ENCODE measurements around the gene SSTR1. TPM values are rescaled to one million over a fixed set of nuclear protein-coding genes. Genes with fewer than 3 reads are reported as not detected.
A peak's percentile ranks its signal among the peaks of the same experiment; 100 is the strongest.

SSTR1 gene
- total and polyA plus RNA-seq, 2 donors (not counting 3 experiments of a cell fraction or from before 2014, with no cell fraction given) = 1.4 to 1.9 TPM

DNA sequence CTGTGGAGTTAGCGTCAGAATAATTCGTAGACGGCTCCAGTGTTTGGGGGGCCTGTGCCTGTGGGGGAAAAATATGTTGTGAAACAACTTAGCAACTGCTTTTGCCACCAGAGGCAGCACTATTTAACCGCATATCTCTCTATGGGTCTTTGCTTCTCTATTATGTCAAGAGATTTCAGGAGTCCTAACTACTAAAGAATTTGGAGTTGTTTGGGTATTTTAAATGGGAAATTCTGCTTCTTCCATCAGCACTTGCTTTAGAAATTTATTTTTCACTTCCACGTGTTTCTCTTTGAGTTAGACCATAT, 48.8 kb downstream of the SSTR1 start:
- Histone ChIP-seq H3K36me3 (ENCODE audit: control insufficient read depth in 2 of 2, extremely low read depth in 1 of 2, insufficient read depth in 2 of 2, low read length in 2 of 2) (peaks cover 6 to 8% of the 10 kb centered on the region in 2 experiments), H3K4me3 (replicated peaks in 1 of 3; ENCODE audit: insufficient read depth in 1 of 3, low read depth in 1 of 3, low read length in 3 of 3) (peak overlapping the region; percentile 25 to 100 (median 27)), H3K4me1 (ENCODE audit: control insufficient read depth, extremely low read depth, insufficient read depth, low read length) (peaks cover 20% of the 10 kb centered on the region), H3K27me3 (ENCODE audit: control insufficient read depth in 2 of 2, insufficient read depth in 2 of 2, low read length in 2 of 2) (no peaks in the 10 kb centered on the region), H4K20me1 (replicated peaks; ENCODE audit: control insufficient read depth, extremely low read depth, insufficient read depth, low read length) (no peaks in the 10 kb centered on the region), H3K9me1 (replicated peaks; ENCODE audit: control insufficient read depth, extremely low read depth, insufficient read depth, low read length) (no peaks in the 10 kb centered on the region), H3K79me2 (ENCODE audit: control insufficient read depth, insufficient read depth, low read length) (peaks cover 42% of the 10 kb centered on the region), H3K9me3 (replicated peaks; ENCODE audit: control insufficient read depth, insufficient read depth, low read length) (no peaks in the 10 kb centered on the region), H3K9ac (replicated peaks; ENCODE audit: extremely low read depth, insufficient read depth, low read length) (peak overlapping the region; percentile 99), H3K27ac (ENCODE audit: insufficient read depth, low read depth, low read length) (peak overlapping the region; percentile 89), H3K4me2 (ENCODE audit: insufficient read depth, low read length) (peak overlapping the region; percentile 99), H2AFZ (ENCODE audit: low read depth, low read length) (no peak overlapping the region)
- intact Hi-C loops (cut with micrococcal nuclease) (loop anchor here (1.0 to 5.0 kb wide), 14 partner anchors 34 to 759 kb away; no protein-coding TSS in a partner anchor), dilution Hi-C loops (cut with MboI; ENCODE audit: extremely low pct_ligation_motif_present, low sequenced_read_pairs) (no loop called here)
- CTCF ChIA-PET = interaction anchor here (0.8 to 10.5 kb wide), 24 partner anchors 12 to 759 kb away, joined by 3 to 120 read pairs (median 6); partner anchors contain the start of gene SSTR1
- no peak for FAIRE-seq
- POLR2A ChIA-PET = interaction anchor here (0.6 to 2.5 kb wide), 13 partner anchors 26 to 1176 kb away, joined by 3 to 30 read pairs (median 10); partner anchors contain the start of gene FBXO33
- BruUV-seq (replicated peaks) = TSS peak; percentile 53
- no peak for DNase-seq (ENCODE audit: low read depth, low spot score)
- TF ChIP-seq, protein P1, sequence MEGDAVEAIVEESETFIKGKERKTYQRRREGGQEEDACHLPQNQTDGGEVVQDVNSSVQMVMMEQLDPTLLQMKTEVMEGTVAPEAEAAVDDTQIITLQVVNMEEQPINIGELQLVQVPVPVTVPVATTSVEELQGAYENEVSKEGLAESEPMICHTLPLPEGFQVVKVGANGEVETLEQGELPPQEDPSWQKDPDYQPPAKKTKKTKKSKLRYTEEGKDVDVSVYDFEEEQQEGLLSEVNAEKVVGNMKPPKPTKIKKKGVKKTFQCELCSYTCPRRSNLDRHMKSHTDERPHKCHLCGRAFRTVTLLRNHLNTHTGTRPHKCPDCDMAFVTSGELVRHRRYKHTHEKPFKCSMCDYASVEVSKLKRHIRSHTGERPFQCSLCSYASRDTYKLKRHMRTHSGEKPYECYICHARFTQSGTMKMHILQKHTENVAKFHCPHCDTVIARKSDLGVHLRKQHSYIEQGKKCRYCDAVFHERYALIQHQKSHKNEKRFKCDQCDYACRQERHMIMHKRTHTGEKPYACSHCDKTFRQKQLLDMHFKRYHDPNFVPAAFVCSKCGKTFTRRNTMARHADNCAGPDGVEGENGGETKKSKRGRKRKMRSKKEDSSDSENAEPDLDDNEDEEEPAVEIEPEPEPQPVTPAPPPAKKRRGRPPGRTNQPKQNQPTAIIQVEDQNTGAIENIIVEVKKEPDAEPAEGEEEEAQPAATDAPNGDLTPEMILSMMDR (IDR thresholded peaks at IDR 0.05; ENCODE audit: extremely low read depth in 1 of 2, insufficient read depth in 1 of 2, low read depth in 1 of 2, low read length in 2 of 2) = peak; percentile 47 to 56
- TF ChIP-seq FOS (IDR thresholded peaks at IDR 0.05; ENCODE audit: borderline replicate concordance, insufficient read depth, low read length) (peak; percentile 6), GATA2 (IDR thresholded peaks at IDR 0.05; ENCODE audit: insufficient read depth, insufficient read length, low read depth, low read length) (no peak)

DNA sequence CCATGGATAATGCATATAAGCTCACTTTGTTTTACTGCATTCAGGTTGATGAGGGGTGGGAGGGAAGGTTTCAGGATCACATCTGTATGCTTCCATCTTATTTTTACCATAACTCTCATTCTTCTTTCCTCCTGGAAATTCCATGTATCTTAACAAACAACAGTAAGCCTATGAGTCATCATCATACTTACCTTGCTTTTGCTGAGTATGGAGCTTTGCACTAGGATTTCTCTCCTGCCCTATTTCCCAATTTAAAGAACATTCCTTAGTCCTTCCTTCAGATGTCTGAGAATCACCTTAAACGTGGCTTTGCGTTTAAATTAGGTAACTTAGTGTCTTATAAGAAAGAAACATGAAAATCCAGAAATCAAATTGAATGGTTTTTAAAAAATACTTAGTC, 49.8 kb downstream of the SSTR1 start:
- peak; percentile 88 for FAIRE-seq
- DNase-seq (ENCODE audit: low read depth, low spot score) = peak; percentile 80
- no TSS peak for BruUV-seq (replicated peaks)
- Histone ChIP-seq H3K9ac (replicated peaks; ENCODE audit: extremely low read depth, insufficient read depth, low read length) (peak overlapping the region; percentile 99), H3K4me1 (ENCODE audit: control insufficient read depth, extremely low read depth, insufficient read depth, low read length) (peaks cover 20% of the 10 kb centered on the region), H3K4me2 (ENCODE audit: insufficient read depth, low read length) (peak overlapping the region; percentile 99), H3K36me3 (ENCODE audit: control insufficient read depth in 2 of 2, extremely low read depth in 1 of 2, insufficient read depth in 2 of 2, low read length in 2 of 2) (peaks cover 6 to 8% of the 10 kb centered on the region in 2 experiments), H3K9me1 (replicated peaks; ENCODE audit: control insufficient read depth, extremely low read depth, insufficient read depth, low read length) (no peaks in the 10 kb centered on the region), H3K27me3 (ENCODE audit: control insufficient read depth in 2 of 2, insufficient read depth in 2 of 2, low read length in 2 of 2) (no peaks in the 10 kb centered on the region), H4K20me1 (replicated peaks; ENCODE audit: control insufficient read depth, extremely low read depth, insufficient read depth, low read length) (no peaks in the 10 kb centered on the region), H3K79me2 (ENCODE audit: control insufficient read depth, insufficient read depth, low read length) (peaks cover 33% of the 10 kb centered on the region), H2AFZ (ENCODE audit: low read depth, low read length) (no peak overlapping the region), H3K27ac (ENCODE audit: insufficient read depth, low read depth, low read length) (peak overlapping the region; percentile 89), H3K4me3 (replicated peaks in 1 of 3; ENCODE audit: insufficient read depth in 1 of 3, low read depth in 1 of 3, low read length in 3 of 3) (peak overlapping the region in 2 of 3 experiments; percentile 1 to 100), H3K9me3 (replicated peaks; ENCODE audit: control insufficient read depth, insufficient read depth, low read length) (no peaks in the 10 kb centered on the region)
- ChIA-PET CTCF (interaction anchor here (0.7 to 10.5 kb wide), 18 partner anchors 9 to 355 kb away, joined by 3 to 120 read pairs (median 6); no protein-coding TSS in a partner anchor), POLR2A (interaction anchor here (1.3 to 2.0 kb wide), 2 partner anchors 33 to 343 kb away, joined by 9 read pairs; no protein-coding TSS in a partner anchor)
- dilution Hi-C loops (cut with MboI; ENCODE audit: extremely low pct_ligation_motif_present, low sequenced_read_pairs) = no loop called here
- intact Hi-C loops (cut with micrococcal nuclease) = loop anchor here (2.0 to 5.0 kb wide), 3 partner anchors 270 to 463 kb away; no protein-coding TSS in a partner anchor
- peak; percentile 82 for TF ChIP-seq FOS (IDR thresholded peaks at IDR 0.05; ENCODE audit: borderline replicate concordance, insufficient read depth, low read length)
- TF ChIP-seq JUN (IDR thresholded peaks at IDR 0.05; ENCODE audit: borderline replicate concordance, insufficient read depth, insufficient read length, low read depth) = peak; percentile 95
- TF ChIP-seq, protein P2, sequence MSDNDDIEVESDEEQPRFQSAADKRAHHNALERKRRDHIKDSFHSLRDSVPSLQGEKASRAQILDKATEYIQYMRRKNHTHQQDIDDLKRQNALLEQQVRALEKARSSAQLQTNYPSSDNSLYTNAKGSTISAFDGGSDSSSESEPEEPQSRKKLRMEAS (IDR thresholded peaks at IDR 0.05; ENCODE audit: insufficient read depth, insufficient read length) = no peak
